Hepatocyte (in vitro differentiated cells): ENCODE data around the gene TRPV3.
"Not testable (repeated sequence)": the region's sequence is repeated elsewhere in the genome, so short reads cannot be mapped to it uniquely, and the experiment has no call there.

ENCODE experiments used
- EZH2 ChIP-seq: fragments of 200-600 bp; sonication (generic); IDR thresholded peaks from 2 replicates; pipeline ENCODE4 v1.6.1; 2016; ENCODE audit warnings: antibody characterized with exemption, mild to moderate bottlenecking, borderline replicate concordance
- TF ChIP-seq, protein P1 (sequence below): fragments of 200-600 bp; sonication (generic); IDR thresholded peaks from 2 replicates; pipeline ENCODE4 v1.5.1; 2016; ENCODE audit warnings: antibody characterized with exemption, mild to moderate bottlenecking; ENCODE audit not compliant: poor library complexity

DNA sequence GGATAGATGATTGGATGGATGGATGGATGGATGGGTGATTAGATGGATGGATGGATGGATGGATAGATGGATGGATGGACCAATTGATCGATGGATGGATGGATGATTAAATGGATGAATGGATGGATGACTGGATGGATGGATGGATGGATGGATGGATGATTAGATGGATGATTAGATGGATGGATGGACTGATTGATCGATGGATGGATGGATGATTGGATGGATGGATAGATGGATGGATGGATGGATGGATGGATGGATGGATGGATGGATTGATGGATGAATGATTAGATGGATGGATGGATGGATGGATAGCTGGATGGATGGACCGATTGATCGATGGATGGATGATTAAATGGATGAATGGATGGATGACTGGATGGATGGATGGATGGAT lies 38.1 kb downstream of the TRPV3 start:
- TF ChIP-seq, protein P1, sequence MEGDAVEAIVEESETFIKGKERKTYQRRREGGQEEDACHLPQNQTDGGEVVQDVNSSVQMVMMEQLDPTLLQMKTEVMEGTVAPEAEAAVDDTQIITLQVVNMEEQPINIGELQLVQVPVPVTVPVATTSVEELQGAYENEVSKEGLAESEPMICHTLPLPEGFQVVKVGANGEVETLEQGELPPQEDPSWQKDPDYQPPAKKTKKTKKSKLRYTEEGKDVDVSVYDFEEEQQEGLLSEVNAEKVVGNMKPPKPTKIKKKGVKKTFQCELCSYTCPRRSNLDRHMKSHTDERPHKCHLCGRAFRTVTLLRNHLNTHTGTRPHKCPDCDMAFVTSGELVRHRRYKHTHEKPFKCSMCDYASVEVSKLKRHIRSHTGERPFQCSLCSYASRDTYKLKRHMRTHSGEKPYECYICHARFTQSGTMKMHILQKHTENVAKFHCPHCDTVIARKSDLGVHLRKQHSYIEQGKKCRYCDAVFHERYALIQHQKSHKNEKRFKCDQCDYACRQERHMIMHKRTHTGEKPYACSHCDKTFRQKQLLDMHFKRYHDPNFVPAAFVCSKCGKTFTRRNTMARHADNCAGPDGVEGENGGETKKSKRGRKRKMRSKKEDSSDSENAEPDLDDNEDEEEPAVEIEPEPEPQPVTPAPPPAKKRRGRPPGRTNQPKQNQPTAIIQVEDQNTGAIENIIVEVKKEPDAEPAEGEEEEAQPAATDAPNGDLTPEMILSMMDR, result not testable (repeated sequence)
- not testable (repeated sequence) for TF ChIP-seq EZH2
